ENCODE results near the gene MFSD6. TPM values are rescaled to one million over a fixed set of nuclear protein-coding genes. Genes with fewer than 3 reads are reported as not detected.
"Not testable (repeated sequence)": the region's sequence is repeated elsewhere in the genome, so short reads cannot be mapped to it uniquely, and the experiment has no call there.

Gene MFSD6
- total and polyA plus RNA-seq, 12 donors: 9.3 to 253 (median 93.4) TPM

GRCh38 chr2:190488516-190489233, 80.5 kb downstream of the MFSD6 start:
- Histone ChIP-seq H3K4me3 (no peak overlapping the region), H3K27ac (no peak overlapping the region), H3K9me3 (replicated peaks in 1 of 3) (no peaks in the 10 kb centered on the region), H3K4me1 (replicated peaks in 1 of 2) (no peaks in the 10 kb centered on the region), H3K36me3 (replicated peaks in 1 of 2) (peaks cover 0 to 21% of the 10 kb centered on the region in 2 donors), H3K27me3 (no peaks in the 10 kb centered on the region)
- no peak for TF ChIP-seq POLR2A (IDR thresholded peaks at IDR 0.05)
- intact Hi-C loops (cut with DNase I): no loop called here
- no peak for DNase-seq
- WGBS, 4 donors: 92 to 95% (median 93%) methylated on average over 6 of the region's 6 CpGs

- TF ChIP-seq CTCF (IDR thresholded peaks at IDR 0.05) (no peak), POLR2A (IDR thresholded peaks at IDR 0.05) (no peak)
- intact Hi-C loops (cut with DNase I): no loop called here
- no peak for DNase-seq
Observed at GRCh38 chr2:190489475-190489874, 81.3 kb downstream of the MFSD6 start.

GRCh38 chr2:190490502-190490901, 82.3 kb downstream of the MFSD6 start:
- no peak for TF ChIP-seq POLR2A (IDR thresholded peaks at IDR 0.05)
- TF ChIP-seq CTCF (IDR thresholded peaks at IDR 0.05): no peak
- intact Hi-C loops (cut with DNase I): no loop called here

More at GRCh38 chr2:190489475-190489874, 81.3 kb downstream of the MFSD6 start:
- WGBS, 4 donors: 90 to 98% (median 96%) methylated on average over 4 of the region's 4 CpGs
- H3K27me3 ChIP-seq: no peaks in the 10 kb centered on the region
- H3K9me3 ChIP-seq (replicated peaks in 1 of 3): no peaks in the 10 kb centered on the region
- H3K36me3 ChIP-seq (replicated peaks in 1 of 2): peaks cover 0 to 21% of the 10 kb centered on the region in 2 donors
- no peak overlapping the region for H3K4me3 ChIP-seq
- H3K27ac ChIP-seq: no peak overlapping the region
- H3K4me1 ChIP-seq (replicated peaks in 1 of 2): no peaks in the 10 kb centered on the region

GRCh38 chr2:190493095-190493494, 84.9 kb downstream of the MFSD6 start:
- Histone ChIP-seq H3K27me3 (no peaks in the 10 kb centered on the region), H3K4me1 (replicated peaks in 1 of 2) (no peaks in the 10 kb centered on the region), H3K36me3 (replicated peaks in 1 of 2) (peaks cover 0 to 25% of the 10 kb centered on the region in 2 donors), H3K4me3 (no peak overlapping the region), H3K9me3 (replicated peaks in 1 of 3) (no peaks in the 10 kb centered on the region), H3K27ac (no peak overlapping the region)
- DNase-seq: no peak
- intact Hi-C loops (cut with DNase I): no loop called here
- TF ChIP-seq CTCF (IDR thresholded peaks at IDR 0.05) (no peak), POLR2A (IDR thresholded peaks at IDR 0.05) (no peak)
- WGBS, 4 donors: 80 to 99% (median 95%) methylated on average over 2 of the region's 2 CpGs

More at GRCh38 chr2:190490502-190490901, 82.3 kb downstream of the MFSD6 start:
- no peak overlapping the region for H3K27ac ChIP-seq
- H3K4me3 ChIP-seq: no peak overlapping the region
- no peaks in the 10 kb centered on the region for H3K4me1 ChIP-seq (replicated peaks in 1 of 2)
- DNase-seq: no peak
- 82 to 93% (median 88%) methylated on average over 3 of the region's 3 CpGs for WGBS, 4 donors
- no peaks in the 10 kb centered on the region for H3K9me3 ChIP-seq (replicated peaks in 1 of 3)
- H3K27me3 ChIP-seq: no peaks in the 10 kb centered on the region
- peaks cover 0 to 21% of the 10 kb centered on the region in 2 donors for H3K36me3 ChIP-seq (replicated peaks in 1 of 2)

GRCh38 chr2:190494600-190495227, 86.6 kb downstream of the MFSD6 start:
- peaks cover 0 to 16% of the 10 kb centered on the region in 2 donors for H3K36me3 ChIP-seq (replicated peaks in 1 of 2)
- intact Hi-C loops (cut with DNase I); H3K27ac ChIP-seq; H3K27me3 ChIP-seq; DNase-seq; H3K4me3 ChIP-seq; H3K4me1 ChIP-seq (replicated peaks in 1 of 2); H3K9me3 ChIP-seq (replicated peaks in 1 of 3): not testable (repeated sequence)
- WGBS, 4 donors: 88 to 91% (median 89%) methylated on average over 3 of the region's 3 CpGs
